BJ (cell line): ENCODE measurements around the gene NFIX. TPM values are rescaled to one million over a fixed set of nuclear protein-coding genes. Genes with fewer than 3 reads are reported as not detected.

Experiments used
- CTCF ChIA-PET: fragments of 350-600 bp; formaldehyde crosslinking; extraction: SDS; loops from one replicate; lab custom pipeline; 2021; ENCODE audit warnings: antibody characterized with exemption, inconsistent platforms; lab: Yijun Ruan, JAX
- POLR2A ChIA-PET: fragments of 300-600 bp; sonication (Branson Sonifier 250); formaldehyde crosslinking; extraction: SDS; loops from one replicate; lab custom pipeline; 2021; ENCODE audit warnings: antibody characterized with exemption; lab: Charles Lee
- DNase-seq: peaks from one replicate; pipeline ENCODE4 v3.0.0-alpha.2; 2011; ENCODE audit warnings: low read depth
- H3K27me3 ChIP-seq: 2 replicates; pipeline ENCODE4 v1.6.0; 2011; ENCODE audit warnings: low read length; ENCODE audit not compliant: control insufficient read depth, insufficient read depth
- H3K36me3 ChIP-seq: 2 replicates; pipeline ENCODE4 v1.5.1; 2011; ENCODE audit warnings: low read length; ENCODE audit not compliant: control insufficient read depth, insufficient read depth
- H3K4me3 ChIP-seq: 2 replicates; pipeline ENCODE4 v1.5.1; 2011; ENCODE audit warnings: low read depth, mild to moderate bottlenecking, control low read depth, low read length
- polyA plus RNA-seq: library from polyadenylated mRNA; depleted of rRNA; stranded (reverse); fragments of >200 nt; gene quantifications from 2 replicates; pipeline ENCODE4 v1.2.3, GENCODE V29; 2011
- TF ChIP-seq, protein P1 (sequence below): IDR thresholded peaks from 2 replicates; pipeline ENCODE4 v1.5.1; 2011; ENCODE audit warnings: low read depth, mild to moderate bottlenecking, control low read depth, inconsistent platforms, low read length, moderate library complexity; ENCODE audit not compliant: insufficient read depth

The NFIX gene
- polyA plus RNA-seq, 1 experiment, result 29.4 TPM

DNA sequence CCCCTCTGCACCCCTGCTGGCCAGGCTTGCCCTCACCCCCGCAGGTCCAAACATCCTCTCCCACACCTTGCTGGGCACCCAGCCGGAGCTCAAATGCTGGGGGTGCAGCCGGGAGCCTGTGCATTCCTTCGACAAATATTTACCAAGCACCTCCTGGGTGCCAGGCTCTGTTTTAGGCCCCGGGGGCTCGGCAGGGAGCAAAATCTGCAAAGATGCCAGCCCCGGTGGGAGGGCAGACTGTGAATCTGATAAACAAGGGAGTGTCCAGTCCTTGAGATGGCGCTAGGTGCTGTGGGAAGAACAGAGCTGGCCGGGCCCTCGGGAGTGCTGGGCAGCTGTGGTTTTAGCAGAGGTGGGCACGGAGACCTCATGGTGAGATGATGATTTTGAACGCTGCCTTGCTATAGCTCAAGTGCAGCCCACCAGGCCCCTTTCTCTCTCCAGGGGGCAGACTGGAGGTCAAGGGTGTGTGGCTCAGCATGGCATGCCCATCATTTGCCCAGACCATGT is 10.6 kb downstream of the NFIX start:
- Histone ChIP-seq H3K27me3 (no peaks in the 10 kb centered on the region), H3K36me3 (peaks cover 8% of the 10 kb centered on the region), H3K4me3 (no peak overlapping the region)
- no peak for DNase-seq
- TF ChIP-seq, protein P1, sequence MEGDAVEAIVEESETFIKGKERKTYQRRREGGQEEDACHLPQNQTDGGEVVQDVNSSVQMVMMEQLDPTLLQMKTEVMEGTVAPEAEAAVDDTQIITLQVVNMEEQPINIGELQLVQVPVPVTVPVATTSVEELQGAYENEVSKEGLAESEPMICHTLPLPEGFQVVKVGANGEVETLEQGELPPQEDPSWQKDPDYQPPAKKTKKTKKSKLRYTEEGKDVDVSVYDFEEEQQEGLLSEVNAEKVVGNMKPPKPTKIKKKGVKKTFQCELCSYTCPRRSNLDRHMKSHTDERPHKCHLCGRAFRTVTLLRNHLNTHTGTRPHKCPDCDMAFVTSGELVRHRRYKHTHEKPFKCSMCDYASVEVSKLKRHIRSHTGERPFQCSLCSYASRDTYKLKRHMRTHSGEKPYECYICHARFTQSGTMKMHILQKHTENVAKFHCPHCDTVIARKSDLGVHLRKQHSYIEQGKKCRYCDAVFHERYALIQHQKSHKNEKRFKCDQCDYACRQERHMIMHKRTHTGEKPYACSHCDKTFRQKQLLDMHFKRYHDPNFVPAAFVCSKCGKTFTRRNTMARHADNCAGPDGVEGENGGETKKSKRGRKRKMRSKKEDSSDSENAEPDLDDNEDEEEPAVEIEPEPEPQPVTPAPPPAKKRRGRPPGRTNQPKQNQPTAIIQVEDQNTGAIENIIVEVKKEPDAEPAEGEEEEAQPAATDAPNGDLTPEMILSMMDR, result no peak
- POLR2A ChIA-PET, result interaction anchor here (0.6 kb wide), 1 partner anchor 641 kb away, joined by 3 read pairs; no protein-coding TSS in a partner anchor
- CTCF ChIA-PET, result interaction anchor here (0.9 to 5.4 kb wide), 8 partner anchors 9 to 76 kb away, joined by 3 to 23 read pairs (median 6); no protein-coding TSS in a partner anchor

DNA sequence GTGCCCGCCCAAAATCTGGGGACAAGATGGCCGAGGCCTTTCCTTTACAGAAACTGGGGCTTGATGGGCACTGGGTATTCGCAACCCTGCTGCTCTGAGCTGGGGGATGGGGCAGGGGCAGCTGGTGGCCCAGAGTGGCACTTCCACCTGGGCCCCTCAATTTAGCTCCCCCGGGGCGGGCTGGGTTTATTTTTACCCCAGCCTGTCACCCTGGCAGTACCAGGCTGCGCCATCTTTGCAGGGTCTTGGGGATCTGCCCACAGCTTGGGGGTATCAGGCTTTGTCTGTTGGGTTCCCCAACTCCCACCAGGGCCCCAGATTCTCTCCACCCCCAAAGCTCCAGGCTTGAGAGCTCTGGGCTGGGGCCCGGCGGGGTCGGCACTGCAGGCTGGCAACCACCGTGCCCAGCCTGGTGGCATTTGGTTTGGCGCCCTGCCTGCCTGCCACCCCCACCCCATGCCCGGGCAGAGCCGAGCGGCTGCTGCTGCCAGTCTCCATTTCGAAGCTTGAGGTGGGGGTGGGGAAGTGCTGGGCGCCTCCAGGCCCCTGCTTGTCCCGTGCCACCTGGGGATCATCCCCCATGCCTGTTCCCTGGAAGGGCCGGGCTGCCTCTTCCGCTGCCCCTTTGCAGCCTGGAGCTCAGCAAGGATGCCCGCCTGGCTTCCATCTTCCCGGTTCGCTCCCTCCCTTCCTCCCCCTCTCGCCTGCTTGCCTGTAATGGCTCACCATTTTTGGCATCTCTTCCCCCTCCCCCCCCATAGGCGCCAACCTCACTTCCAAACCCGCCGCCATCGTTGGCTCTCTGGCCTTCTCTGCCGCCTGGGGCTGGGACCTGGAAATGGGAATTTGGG is 11.4 kb downstream of the NFIX start:
- Histone ChIP-seq H3K4me3 (no peak overlapping the region), H3K36me3 (peaks cover 8% of the 10 kb centered on the region), H3K27me3 (no peaks in the 10 kb centered on the region)
- ChIA-PET CTCF (interaction anchor here (0.9 to 5.4 kb wide), 6 partner anchors 9 to 76 kb away, joined by 3 to 23 read pairs (median 5); no protein-coding TSS in a partner anchor), POLR2A (interaction anchor here (0.6 kb wide), 1 partner anchor 640 kb away, joined by 3 read pairs; no protein-coding TSS in a partner anchor)
- TF ChIP-seq, protein P1, result no peak
- no peak for DNase-seq

DNA sequence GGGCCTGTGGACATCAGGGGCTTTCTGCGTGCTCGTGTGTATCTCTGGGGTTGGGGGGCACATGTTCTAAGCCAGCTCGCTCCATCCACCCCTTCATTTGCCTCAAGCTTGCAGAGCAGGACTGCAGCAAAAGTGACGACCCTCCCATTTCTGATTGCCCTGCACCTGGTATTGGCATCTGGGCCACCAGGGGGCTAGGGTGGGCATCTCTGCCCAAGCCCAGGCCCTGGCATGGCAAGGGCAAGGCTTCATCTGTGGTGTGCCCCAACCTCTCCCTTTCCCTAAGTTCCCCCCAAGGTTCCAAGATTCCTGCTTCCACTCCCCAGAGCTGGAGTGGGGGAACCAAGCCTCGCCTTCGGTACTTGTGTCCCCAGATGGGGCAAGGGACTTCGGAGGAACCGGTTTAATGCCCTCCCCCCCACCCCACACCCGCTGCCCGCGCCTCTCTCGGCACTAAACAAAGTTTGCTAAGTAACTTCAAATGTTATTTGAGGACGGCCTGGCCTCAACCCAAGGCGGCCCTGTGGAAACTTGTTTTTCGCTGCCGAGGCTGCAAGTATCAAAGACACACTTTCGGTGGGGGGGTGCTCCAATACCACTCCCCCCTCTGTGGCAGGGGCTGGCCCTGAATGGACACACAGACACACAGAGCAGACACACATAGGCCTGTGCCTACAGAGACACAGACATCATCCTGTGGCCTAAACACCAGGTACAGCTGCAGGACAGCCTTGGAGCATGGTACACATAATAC is 12.2 kb downstream of the NFIX start:
- no peaks in the 10 kb centered on the region for H3K27me3 ChIP-seq
- H3K36me3 ChIP-seq, result peaks cover 8% of the 10 kb centered on the region
- no peak overlapping the region for H3K4me3 ChIP-seq
- POLR2A ChIA-PET, result no interaction called here
- CTCF ChIA-PET, result interaction anchor here (1.0 to 1.9 kb wide), 5 partner anchors 10 to 42 kb away, joined by 3 to 8 read pairs (median 3); no protein-coding TSS in a partner anchor
- no peak for DNase-seq
- TF ChIP-seq, protein P1, result peak; percentile 21; the same call in 1 of the 2 replicates

DNA sequence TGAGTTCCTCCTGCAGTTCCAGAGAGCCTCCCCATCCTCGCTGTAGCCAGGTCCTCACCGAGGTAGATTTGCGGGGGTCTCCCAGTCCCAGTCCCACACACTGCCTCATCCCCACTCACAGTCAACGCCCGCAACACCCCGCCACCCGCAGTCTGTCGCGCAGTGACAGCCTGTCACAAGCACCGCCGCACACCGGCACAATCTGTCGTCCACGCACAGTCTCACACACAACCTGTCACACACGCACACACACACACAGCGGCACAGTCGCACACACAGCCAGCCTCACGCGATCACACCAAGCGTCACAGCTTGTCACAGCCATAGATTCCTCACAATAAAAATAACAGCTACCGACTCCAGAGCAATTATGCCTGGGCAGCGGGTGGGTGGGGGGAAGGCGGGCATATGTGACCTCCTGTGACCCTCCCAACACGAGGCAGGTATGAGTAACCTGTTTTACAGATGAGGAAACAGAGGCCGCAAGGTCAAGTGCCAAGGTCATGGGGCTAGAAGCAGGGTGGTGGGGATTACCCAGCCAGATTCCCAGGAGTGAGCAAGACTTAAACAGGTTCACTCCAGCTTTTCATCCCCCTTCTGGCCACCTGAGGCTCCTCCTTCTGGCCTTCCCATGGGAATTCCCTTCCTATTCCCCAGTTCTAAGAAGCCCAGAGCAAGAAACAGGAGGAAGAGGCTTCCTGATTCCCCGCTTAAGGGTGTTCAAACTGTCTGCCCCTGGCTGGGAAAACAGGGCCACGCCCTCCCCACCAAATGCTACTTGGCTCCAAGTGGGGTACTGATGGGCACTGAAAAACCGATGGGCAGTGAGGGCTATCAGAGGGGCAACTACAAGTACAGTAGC is 13.9 kb downstream of the NFIX start:
- POLR2A ChIA-PET, result no interaction called here
- no peak overlapping the region for H3K4me3 ChIP-seq
- peaks cover 8% of the 10 kb centered on the region for H3K36me3 ChIP-seq
- no peak for DNase-seq
- H3K27me3 ChIP-seq, result no peaks in the 10 kb centered on the region
- CTCF ChIA-PET, result interaction anchor here (1.0 to 1.3 kb wide), 2 partner anchors 48 to 52 kb away, joined by 3 to 5 read pairs; no protein-coding TSS in a partner anchor
- TF ChIP-seq, protein P1, result no peak
